NB4 (cell line): ENCODE measurements around the gene CALY.

Source experiments
- DNase-seq: peaks from one replicate; pipeline ENCODE4 v3.0.0; 2010; ENCODE audit warnings: low read depth
- H3K4me3 ChIP-seq: one replicate; pipeline ENCODE4 v1.5.1; 2011; ENCODE audit warnings: mild to moderate bottlenecking, low read depth, low read length, moderate library complexity
- CTCF ChIP-seq: IDR thresholded peaks from one replicate; pipeline ENCODE4 v1.5.1; 2012; ENCODE audit warnings: low read depth, low read length
- MAX ChIP-seq: IDR thresholded peaks from 2 replicates; pipeline ENCODE4 v1.6.1; 2011; ENCODE audit warnings: low read depth, low read length
- MYC ChIP-seq: IDR thresholded peaks from 2 replicates; pipeline ENCODE4 v1.6.1; 2011; ENCODE audit warnings: low read depth, low read length
- POLR2A ChIP-seq: IDR thresholded peaks from 2 replicates; pipeline ENCODE4 v1.6.1; 2011; ENCODE audit warnings: mild to moderate bottlenecking; ENCODE audit not compliant: insufficient read length; ENCODE audit errors: extremely low read depth

Gene CALY

GRCh38 chr10:133341983-133342382 is 5.3 kb upstream of the CALY start:
- TF ChIP-seq MYC (no peak), POLR2A (no peak), MAX (no peak), CTCF (no peak)
- no peak overlapping the region for H3K4me3 ChIP-seq
- no peak for DNase-seq

- DNase-seq, result no peak
- H3K4me3 ChIP-seq, result no peak overlapping the region
- TF ChIP-seq POLR2A (no peak), MAX (no peak), CTCF (no peak), MYC (no peak)
Measured at GRCh38 chr10:133339708-133340380, 3.1 kb upstream of the CALY start.

GRCh38 chr10:133338080-133339071 is 1.7 kb upstream of the CALY start:
- no peak overlapping the region for H3K4me3 ChIP-seq
- TF ChIP-seq CTCF, result no peak
- no peak for TF ChIP-seq MAX
- no peak for TF ChIP-seq POLR2A
- no peak for TF ChIP-seq MYC
- DNase-seq, result no peak

GRCh38 chr10:133337370-133337725 is 652 bp upstream of the CALY start:
- no peak overlapping the region for H3K4me3 ChIP-seq
- DNase-seq, result no peak
- TF ChIP-seq CTCF (no peak), MYC (no peak), POLR2A (no peak), MAX (no peak)

GRCh38 chr10:133336118-133336576 is 549 bp downstream of the CALY start:
- DNase-seq, result no peak
- TF ChIP-seq MAX (no peak), CTCF (no peak), POLR2A (no peak), MYC (no peak)
- no peak overlapping the region for H3K4me3 ChIP-seq
